CD4-positive, alpha-beta T cell treated with Interferon gamma for 1 hour (primary cell): ENCODE measurements around the gene CTDP1.
"Not testable (repeated sequence)": the region's sequence is repeated elsewhere in the genome, so short reads cannot be mapped to it uniquely, and the experiment has no call there.

ENCODE experiments used
- DNase-seq: peaks from one replicate; pipeline ENCODE4 v3.0.0-alpha.2; 2020

Gene CTDP1

GRCh38 chr18:79729611-79730010 lies 50.0 kb downstream of the CTDP1 start:
- DNase-seq, result no peak

DNA sequence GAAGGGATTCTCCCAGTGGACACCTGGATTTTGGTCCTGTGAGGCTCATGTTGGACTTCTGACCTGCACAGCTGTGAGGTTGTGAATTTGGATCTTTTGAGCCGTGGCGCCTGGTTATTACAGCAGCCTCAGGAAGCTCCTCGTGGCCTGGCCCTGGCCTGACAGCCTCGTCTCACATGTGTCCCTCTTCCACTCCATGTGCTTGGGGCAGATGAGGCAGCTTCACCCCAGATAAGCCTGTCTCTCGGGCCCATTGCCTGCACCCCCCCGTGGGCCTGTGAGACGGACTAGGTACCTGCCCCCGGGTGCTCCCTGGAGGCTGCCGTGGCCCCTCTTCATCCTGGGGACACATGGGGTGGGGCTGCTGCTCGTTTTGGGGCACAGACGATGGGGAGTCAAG lies 51.2 kb downstream of the CTDP1 start:
- DNase-seq, result no peak

DNA sequence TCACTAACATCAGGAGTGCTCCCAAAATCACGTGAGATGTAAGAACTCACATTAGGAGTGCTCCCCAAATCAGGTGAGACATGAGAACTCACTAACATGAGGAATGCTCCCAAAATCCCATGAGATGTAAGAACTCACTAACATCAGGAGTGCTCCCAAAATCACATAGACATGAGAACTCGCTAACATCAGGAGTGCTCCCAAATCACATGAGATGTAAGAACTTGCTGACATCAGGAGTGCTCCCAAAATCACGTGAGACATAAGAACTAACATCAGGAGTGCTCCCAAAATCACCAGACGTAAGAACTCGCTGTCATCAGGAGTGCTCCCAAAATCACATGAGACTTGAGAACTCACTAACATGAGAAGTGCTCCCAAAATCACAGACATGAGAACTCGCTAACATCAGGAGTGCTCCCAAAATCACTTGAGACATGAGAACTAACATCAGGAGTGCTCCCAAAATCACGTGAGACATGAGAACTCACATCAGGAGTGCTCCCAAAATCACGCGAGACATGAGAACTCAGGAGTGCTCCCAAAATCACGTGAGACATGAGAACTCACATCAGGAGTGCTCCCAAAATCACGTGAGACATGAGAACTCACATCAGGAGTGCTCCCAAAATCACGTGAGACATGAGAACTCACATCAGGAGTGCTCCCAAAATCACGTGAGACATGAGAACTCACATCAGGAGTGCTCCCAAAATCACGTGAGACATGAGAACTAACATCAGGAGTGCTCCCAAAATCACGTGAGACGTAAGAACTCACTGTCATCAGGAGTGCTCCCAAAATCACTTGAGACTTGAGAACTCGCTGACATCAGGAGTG lies 52.5 kb downstream of the CTDP1 start:
- DNase-seq, result not testable (repeated sequence)

DNA sequence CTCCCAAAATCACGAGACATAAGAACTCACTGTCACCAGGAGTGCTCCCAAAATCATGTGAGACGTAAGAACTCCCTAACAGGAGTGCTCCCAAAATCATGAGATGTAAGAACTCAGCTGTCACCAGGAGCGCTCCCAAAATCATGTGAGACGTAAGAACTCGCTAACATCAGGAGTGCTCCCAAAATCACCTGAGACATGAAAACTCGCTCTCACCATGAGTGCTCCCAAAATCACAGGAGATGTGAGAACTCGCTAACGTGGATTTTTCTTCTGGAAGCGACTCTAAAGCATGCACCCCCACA lies 53.1 kb downstream of the CTDP1 start:
- no peak for DNase-seq

- no peak for DNase-seq
Measured at GRCh38 chr18:79733135-79733701, 53.6 kb downstream of the CTDP1 start.

DNA sequence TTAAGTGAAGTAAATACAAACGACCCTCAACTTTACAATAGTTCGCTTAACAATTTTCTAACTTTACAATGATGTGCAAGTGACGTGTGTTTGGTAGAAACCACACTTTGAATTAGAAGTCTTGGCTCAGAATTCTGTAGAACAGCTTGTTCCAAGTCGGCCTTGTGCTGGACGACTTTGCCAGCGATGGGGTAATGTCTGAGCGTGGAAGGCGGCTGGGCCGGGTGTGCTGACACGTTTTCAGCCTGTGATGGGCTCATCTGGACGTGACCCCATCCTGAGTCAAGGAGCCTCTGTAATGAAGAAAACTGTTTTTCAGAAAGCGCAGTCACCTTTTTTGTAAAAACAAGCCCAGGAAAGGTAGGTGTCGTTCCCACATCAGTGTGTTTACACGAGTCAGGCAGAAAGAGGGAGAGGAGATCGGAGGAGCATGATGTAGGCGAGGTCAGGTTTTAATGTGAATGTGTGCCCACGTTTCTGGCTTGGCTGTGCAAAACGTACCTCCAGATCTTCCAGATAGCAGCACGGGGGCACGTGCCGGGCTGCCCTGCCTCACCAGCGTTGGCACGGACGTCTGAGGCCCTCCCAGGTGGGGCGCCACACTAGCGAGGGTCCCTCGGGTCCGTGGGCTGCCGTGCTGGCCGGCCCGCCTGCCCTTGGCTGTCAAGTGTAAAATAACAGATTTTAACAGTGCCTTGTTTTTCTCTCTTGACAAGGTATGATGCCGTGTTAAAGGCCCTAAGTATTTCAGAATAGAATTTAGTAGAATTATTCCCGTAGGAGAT lies 54.6 kb downstream of the CTDP1 start:
- DNase-seq, result no peak

DNA sequence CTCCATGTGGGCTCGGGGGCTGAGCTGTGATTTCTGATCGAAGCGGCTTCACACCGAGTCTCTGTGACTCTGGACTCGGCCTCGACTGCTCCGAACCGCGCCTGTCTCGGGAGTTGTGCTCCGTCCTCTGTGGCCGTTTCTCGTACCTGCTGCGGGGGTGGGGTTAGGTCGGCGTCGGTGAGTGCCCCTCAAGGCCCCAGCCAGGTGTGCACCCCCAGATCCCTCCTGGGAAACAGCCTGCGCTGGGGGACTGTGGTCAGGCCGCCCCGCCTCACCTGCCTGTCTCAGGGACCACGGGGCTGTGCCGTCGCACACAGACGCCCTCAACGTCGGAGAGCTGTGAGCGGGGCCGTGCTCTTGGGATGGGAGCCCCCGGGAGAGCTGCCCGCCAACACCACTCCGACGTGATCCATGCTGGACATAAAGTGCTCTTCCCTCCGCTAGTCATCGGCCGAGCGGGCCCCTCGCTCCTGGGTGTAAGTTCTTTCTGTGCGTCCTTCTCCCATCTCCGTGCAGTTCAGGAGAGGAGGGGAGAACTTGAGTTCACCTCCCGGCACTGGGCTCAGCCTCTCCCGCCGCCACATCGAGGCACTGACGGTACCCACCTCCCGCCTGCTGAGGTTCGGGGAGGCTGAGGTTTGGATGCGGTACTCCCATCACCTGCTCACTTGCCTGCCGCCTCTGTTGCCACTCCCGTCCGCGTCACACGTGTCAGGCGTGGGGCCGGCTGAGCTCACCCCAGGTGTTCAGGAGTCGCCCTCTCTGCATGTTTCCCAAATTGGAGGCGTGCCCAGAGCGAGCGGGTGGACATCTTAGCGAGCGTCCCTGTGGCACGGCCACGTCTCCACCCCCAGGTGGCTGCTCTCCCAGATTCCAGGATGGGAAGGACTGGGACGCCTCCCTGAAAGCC lies 55.7 kb downstream of the CTDP1 start:
- DNase-seq, result no peak

DNA sequence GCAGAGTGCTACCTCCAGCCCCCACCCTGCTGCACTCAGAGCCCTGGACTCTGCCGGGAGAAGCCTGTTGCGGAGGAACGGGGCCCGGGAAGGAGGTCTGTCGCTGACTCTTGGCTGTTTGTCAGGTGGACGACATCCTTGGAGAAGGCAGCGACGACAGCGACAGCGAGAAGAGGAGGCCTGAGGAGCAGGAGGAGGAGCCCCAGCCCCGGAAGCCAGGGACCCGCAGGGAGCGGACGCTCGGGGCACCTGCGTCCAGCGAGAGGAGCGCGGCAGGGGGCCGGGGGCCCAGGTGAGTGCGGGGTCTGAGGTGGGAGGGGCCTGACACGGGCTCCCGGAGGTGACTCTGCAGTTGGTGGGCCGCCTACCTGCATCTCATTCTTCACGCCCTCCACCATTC lies 56.6 kb downstream of the CTDP1 start:
- no peak for DNase-seq

- DNase-seq, result no peak
Measured at GRCh38 chr18:79736846-79737245, 57.2 kb downstream of the CTDP1 start.

- no peak for DNase-seq
Measured at GRCh38 chr18:79737426-79737825, 57.8 kb downstream of the CTDP1 start.

- DNase-seq, result no peak
Measured at GRCh38 chr18:79738041-79738461, 58.4 kb downstream of the CTDP1 start.

GRCh38 chr18:79738581-79739439 lies 59.2 kb downstream of the CTDP1 start:
- DNase-seq, result no peak

- DNase-seq, result no peak
Measured at GRCh38 chr18:79739440-79739778, 59.8 kb downstream of the CTDP1 start.

GRCh38 chr18:79740047-79740446 lies 60.4 kb downstream of the CTDP1 start:
- DNase-seq, result not testable (repeated sequence)

- no peak for DNase-seq
Measured at GRCh38 chr18:79740521-79741361, 61.1 kb downstream of the CTDP1 start.

GRCh38 chr18:79741362-79741700 lies 61.7 kb downstream of the CTDP1 start:
- no peak for DNase-seq

- no peak for DNase-seq
Measured at GRCh38 chr18:79742076-79742475, 62.5 kb downstream of the CTDP1 start.

DNA sequence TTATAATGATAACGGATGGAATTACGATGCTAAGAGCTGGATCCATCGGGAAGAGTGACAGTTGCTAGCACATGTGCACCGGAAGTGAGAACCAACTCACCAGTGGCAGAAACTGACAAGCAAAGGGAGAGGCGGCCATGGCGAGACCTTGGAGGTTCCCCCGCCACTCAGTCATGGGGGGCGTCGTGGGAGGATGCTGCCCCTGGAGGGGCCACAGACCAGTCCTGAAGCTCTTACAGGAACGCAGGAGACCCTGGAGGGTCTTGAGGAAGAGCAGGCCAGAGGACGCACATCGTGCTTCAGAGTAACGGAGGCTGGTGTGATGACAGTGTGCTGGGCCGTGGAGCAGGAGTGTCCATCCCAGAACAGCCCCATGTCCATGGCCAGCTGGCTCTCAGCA lies 65.0 kb downstream of the CTDP1 start:
- DNase-seq, result no peak

DNA sequence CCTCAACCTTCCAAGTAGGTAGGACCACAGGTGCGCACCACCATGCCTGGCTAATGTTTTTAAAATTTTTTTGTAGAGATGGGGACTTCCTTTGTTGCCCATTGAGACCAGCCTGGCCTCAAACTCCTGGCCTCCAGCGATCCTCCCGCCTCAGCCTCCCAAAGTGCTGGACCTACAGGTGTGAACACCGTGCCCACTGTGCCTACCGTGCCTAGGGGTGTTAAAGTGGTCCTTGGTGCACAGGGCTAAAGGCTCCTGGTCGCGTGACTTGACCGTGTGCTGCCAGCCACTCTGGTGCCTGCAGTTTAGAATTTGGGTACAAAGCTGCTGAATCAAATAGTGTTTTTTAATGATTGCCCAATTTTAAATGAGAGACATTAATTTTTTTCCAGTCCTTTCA lies 67.1 kb downstream of the CTDP1 start:
- DNase-seq, result no peak

GRCh38 chr18:79747156-79747845 lies 67.7 kb downstream of the CTDP1 start:
- DNase-seq, result no peak
